GM21360 (cell line): ENCODE data around the gene MARCHF6.
"Not testable (repeated sequence)": the region's sequence is repeated elsewhere in the genome, so short reads cannot be mapped to it uniquely, and the experiment has no call there.

ENCODE experiments used
- ATAC-seq: cut with Tn5 transposase; IDR thresholded peaks from one replicate; pipeline ENCODE4 v1.9.1; 2021; ENCODE audit warnings: mild to moderate bottlenecking, moderate library complexity; ENCODE audit not compliant: unreplicated experiment

Gene MARCHF6

GRCh38 chr5:10374046-10375022, 20.8 kb downstream of the MARCHF6 start:
- ATAC-seq: no peak

- ATAC-seq: not testable (repeated sequence)
Observed at GRCh38 chr5:10375146-10375545, 21.7 kb downstream of the MARCHF6 start.

DNA sequence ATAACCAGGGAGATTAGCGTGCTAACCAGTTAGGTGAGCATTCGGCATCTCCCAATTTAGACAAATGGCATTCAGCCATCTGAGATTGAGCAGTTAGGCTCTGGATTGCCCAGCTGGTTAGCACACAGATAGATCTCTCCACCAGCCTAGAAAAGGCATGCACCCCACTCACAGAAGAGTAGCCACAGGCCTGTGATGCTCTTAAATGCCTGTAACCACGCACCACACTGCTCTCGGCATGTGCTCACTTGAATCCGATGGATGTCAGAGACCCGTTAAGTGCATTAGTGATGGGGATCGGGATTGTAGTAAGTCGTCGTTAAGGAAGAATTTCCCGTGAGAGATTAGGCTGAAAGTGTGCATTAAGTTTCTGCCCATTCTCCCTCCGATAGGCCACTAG, 23.0 kb downstream of the MARCHF6 start:
- no peak for ATAC-seq

- ATAC-seq: no peak
Observed at GRCh38 chr5:10377081-10377480, 23.6 kb downstream of the MARCHF6 start.

DNA sequence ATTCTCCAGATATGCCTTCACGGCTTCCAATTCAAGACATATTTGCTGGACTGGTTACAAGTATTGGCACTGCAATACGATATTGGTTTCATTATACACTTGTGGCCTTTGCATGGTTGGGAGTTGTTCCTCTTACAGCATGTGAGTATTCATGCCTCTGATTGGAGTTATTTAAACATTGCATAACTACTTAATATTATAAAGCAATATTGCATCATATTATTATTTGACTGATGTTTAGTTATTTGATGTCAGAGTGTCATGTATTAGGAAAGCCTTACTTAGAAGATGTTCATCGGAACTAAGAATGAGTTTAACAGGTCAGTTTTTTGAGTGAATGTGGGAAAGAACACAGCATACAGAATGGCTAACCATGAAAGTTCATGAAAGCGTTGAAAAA, 28.3 kb downstream of the MARCHF6 start:
- no peak for ATAC-seq

GRCh38 chr5:10384483-10384882, 31.0 kb downstream of the MARCHF6 start:
- ATAC-seq: no peak

DNA sequence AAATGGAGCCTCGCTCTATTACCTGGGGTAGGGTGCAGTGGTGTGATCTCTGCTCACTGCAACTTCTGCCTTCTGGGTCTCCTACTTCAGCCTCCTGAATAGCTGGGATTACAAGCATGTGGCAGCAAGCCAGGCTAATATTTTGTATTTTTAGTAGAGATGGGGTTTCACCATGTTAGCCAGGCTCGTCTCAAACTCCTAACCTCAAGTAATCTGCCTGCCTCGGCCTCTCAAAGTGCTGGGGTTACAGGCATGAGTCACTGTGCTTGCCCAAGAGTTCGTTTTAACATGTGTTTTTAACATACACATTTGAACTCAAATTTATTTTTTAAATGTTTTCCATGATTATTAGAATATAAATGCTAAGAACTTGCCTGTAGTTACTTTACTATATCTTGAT, 34.2 kb downstream of the MARCHF6 start:
- ATAC-seq: no peak

GRCh38 chr5:10391130-10391529, 37.6 kb downstream of the MARCHF6 start:
- no peak for ATAC-seq

- not testable (repeated sequence) for ATAC-seq
Observed at GRCh38 chr5:10392567-10393328, 39.3 kb downstream of the MARCHF6 start.

GRCh38 chr5:10393491-10393890, 40.0 kb downstream of the MARCHF6 start:
- no peak for ATAC-seq

- ATAC-seq: no peak
Observed at GRCh38 chr5:10396552-10396951, 43.1 kb downstream of the MARCHF6 start.

- ATAC-seq: no peak
Observed at GRCh38 chr5:10399839-10400238, 46.3 kb downstream of the MARCHF6 start.

GRCh38 chr5:10400411-10400810, 46.9 kb downstream of the MARCHF6 start:
- ATAC-seq: no peak

DNA sequence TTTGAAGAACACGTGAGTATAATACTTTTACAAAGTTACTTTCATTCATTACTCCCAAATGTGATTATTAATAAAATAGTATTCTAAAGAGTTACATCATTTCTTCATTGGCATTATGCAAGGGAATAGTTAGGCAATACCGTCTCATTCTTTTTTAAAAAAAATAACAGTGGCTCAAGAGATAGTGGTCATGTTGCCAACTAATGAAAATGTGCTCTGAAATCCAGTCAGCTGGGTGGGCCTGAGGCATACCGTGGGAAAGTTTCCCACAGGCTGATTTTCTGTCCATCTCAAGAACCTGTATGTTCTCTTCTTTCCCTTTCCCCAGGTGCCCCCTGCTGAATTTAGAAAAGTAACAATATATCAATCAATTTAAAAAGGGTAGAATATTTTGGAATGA, 47.3 kb downstream of the MARCHF6 start:
- no peak for ATAC-seq

GRCh38 chr5:10401498-10401897, 48.0 kb downstream of the MARCHF6 start:
- no peak for ATAC-seq
